Measurements from ENCODE around the gene BRD9.

DNA sequence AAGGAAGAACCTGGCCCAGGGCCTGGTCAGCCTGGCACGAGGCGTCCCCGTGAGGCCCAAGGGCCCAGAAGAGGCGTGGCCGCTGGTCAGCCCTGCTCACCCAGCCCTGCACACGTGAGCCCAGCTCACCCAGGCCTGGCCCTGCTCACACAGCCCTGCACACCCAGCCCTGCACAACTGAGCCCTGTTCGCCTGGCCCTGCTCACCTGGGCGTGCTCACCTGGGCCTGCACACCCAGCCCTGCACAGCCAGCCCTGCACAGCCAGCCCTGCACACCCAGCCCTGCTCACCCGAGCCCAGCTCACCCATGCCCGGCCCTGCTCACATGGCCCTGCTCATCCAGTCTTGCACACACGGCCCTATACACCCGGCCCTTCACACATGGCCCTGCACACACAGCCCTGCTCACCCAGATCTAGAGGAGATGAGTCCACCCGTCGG lies 43.9 kb downstream of the BRD9 start:
- TF ChIP-seq EZH2 (IDR thresholded peaks at IDR 0.05; ENCODE audit: borderline replicate concordance) (no peak), CTCF (IDR thresholded peaks at IDR 0.05; ENCODE audit: poor library complexity) (no peak)
